Activated naive CD4-positive, alpha-beta T cell treated with anti-CD3 and anti-CD28 coated beads for 36 hours (primary cell): ENCODE data around the gene RGP1. TPM values are rescaled to one million over a fixed set of nuclear protein-coding genes. Genes with fewer than 3 reads are reported as not detected.

Source experiments
- CTCF ChIA-PET: fragments of 350-600 bp; sonication (Branson Sonifier 250); formaldehyde crosslinking; loops from one replicate; lab custom pipeline; 2021; ENCODE audit warnings: antibody characterized with exemption; lab: Charles Lee
- DNase-seq: peaks from one replicate; pipeline ENCODE4 v3.0.0-alpha.2; 2020
- H3K27ac Mint-ChIP-seq: one replicate; pipeline ENCODE4 v1.8.0; 2021; ENCODE audit warnings: mild to moderate bottlenecking, mixed read lengths
- H3K27me3 Mint-ChIP-seq: one replicate; pipeline ENCODE4 v1.8.0; 2021; ENCODE audit warnings: low read depth, mixed read lengths
- H3K36me3 Mint-ChIP-seq: one replicate; pipeline ENCODE4 v1.8.0; 2021; ENCODE audit warnings: low read depth, mixed read lengths
- H3K4me1 Mint-ChIP-seq: one replicate; pipeline ENCODE4 v1.8.0; 2021; ENCODE audit warnings: low read depth, mixed read lengths
- H3K4me3 Mint-ChIP-seq: one replicate; pipeline ENCODE4 v1.8.0; 2021; ENCODE audit warnings: mild to moderate bottlenecking, moderate library complexity, mixed read lengths
- H3K9me3 Mint-ChIP-seq: one replicate; pipeline ENCODE4 v1.8.0; 2021; ENCODE audit warnings: mixed read lengths
- intact Hi-C: fragments of 100-400 bp; cut with micrococcal nuclease; formaldehyde crosslinking; loops from one replicate; pipeline ENCODE4 v1.15.1; 2023
- total RNA-seq, 2 experiments: library from RNA; stranded (reverse); gene quantifications; one replicate each; pipeline ENCODE4 v1.2.3, GENCODE V29; 2021

The RGP1 gene
- total RNA-seq, 2 experiments from 2014 or later: 12.0 to 13.3 TPM

DNA sequence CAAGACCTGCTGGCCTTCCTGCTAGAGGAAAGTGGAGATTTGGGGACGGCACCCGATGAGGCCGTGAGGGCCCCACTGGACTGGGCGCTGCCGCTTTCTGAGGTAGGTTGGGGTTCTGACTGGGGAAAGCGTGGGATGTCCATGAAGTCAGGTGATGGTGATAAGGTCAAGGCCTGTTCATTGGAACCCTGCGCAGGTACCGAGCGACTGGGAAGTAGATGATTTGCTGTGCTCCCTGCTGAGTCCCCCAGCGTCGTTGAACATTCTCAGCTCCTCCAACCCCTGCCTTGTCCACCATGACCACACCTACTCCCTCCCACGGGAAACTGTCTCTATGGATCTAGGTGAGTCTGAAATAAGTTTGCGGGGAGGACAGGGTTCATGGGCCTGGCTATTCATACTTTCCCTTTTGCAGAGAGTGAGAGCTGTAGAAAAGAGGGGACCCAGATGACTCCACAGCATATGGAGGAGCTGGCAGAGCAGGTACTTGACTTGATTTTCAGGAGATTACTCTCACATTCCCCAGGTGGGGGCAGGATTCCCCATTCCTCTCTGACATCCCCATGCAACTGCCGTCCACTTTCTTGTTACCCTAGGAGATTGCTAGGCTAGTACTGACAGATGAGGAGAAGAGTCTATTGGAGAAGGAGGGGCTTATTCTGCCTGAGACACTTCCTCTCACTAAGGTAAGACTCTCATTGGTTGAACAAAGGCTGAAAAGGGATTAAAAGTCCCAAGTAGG is 16.1 kb upstream of the RGP1 start:
- Mint-ChIP-seq H3K4me3 (peak overlapping the region; percentile 84), H3K9me3 (no peaks in the 10 kb centered on the region), H3K36me3 (peaks cover 9% of the 10 kb centered on the region), H3K27me3 (no peaks in the 10 kb centered on the region), H3K27ac (peak overlapping the region; percentile 90), H3K4me1 (peaks cover 16% of the 10 kb centered on the region)
- peak; percentile 49 for DNase-seq
- CTCF ChIA-PET: interaction anchor here (0.6 to 8.9 kb wide), 16 partner anchors 14 to 149 kb away, joined by 3 to 68 read pairs (median 4); partner anchors contain the start of genes ARHGEF39, CCDC107, GBA2 and HINT2
- intact Hi-C loops: loop anchor here (1.0 to 2.0 kb wide), 11 partner anchors 16 to 662 kb away; partner anchors contain the start of genes ATOSB, GBA2, HINT2 and RGP1

DNA sequence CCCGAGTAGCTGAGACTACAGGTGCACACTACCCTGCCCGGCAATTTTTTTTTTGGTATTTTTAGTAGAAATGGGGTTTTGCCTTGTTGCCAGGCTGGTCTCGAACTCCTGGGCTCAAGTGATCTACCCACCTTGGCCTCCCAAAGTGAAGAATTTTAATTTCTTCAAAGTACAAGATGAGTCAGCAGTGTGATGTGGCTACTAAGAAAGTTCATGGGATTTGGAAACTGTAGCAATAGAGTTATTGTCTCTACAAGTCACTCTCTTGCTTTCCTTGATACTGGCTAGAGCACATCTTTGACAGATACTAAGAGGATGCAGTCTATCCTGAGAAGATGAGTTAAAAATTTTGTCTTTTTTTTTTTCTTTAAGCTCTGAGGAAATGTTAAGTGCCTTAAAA is 15.0 kb upstream of the RGP1 start:
- H3K9me3 Mint-ChIP-seq: no peaks in the 10 kb centered on the region
- no peak for DNase-seq
- H3K27me3 Mint-ChIP-seq: no peaks in the 10 kb centered on the region
- CTCF ChIA-PET: interaction anchor here (0.6 to 3.0 kb wide), 9 partner anchors 13 to 103 kb away, joined by 3 to 59 read pairs (median 4); partner anchors contain the start of genes CCDC107, GBA2, MSMP and RGP1
- H3K4me1 Mint-ChIP-seq: peaks cover 16% of the 10 kb centered on the region
- no peak overlapping the region for H3K4me3 Mint-ChIP-seq
- intact Hi-C loops: no loop called here
- H3K27ac Mint-ChIP-seq: no peak overlapping the region
- H3K36me3 Mint-ChIP-seq: peaks cover 9% of the 10 kb centered on the region

DNA sequence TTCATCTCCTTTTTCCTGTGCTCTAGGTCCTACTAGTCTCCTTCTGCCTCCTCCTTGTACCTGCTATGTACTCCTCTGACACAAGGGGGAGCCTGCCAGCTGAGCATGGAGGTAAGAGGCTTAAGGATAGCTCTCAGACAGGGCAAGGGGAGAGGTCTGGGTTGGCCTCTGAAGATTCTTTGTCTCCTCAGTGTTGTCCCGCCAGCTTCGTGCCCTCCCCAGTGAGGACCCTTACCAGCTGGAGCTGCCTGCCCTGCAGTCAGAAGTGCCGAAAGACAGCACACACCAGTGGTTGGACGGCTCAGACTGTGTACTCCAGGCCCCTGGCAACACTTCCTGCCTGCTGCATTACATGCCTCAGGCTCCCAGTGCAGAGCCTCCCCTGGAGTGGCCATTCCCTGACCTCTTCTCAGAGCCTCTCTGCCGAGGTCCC is 12.9 kb upstream of the RGP1 start:
- CTCF ChIA-PET: interaction anchor here (0.7 to 3.0 kb wide), 11 partner anchors 9 to 119 kb away, joined by 3 to 59 read pairs (median 7); partner anchors contain the start of genes GBA2, MSMP and RGP1
- peaks cover 16% of the 10 kb centered on the region for H3K4me1 Mint-ChIP-seq
- no peak overlapping the region for H3K27ac Mint-ChIP-seq
- H3K9me3 Mint-ChIP-seq: no peaks in the 10 kb centered on the region
- H3K4me3 Mint-ChIP-seq: no peak overlapping the region
- H3K36me3 Mint-ChIP-seq: peaks cover 9% of the 10 kb centered on the region
- H3K27me3 Mint-ChIP-seq: no peaks in the 10 kb centered on the region
- intact Hi-C loops: loop anchor here (1.0 kb wide), 3 partner anchors 12 to 146 kb away; no protein-coding TSS in a partner anchor
- peak; percentile 76 for DNase-seq

DNA sequence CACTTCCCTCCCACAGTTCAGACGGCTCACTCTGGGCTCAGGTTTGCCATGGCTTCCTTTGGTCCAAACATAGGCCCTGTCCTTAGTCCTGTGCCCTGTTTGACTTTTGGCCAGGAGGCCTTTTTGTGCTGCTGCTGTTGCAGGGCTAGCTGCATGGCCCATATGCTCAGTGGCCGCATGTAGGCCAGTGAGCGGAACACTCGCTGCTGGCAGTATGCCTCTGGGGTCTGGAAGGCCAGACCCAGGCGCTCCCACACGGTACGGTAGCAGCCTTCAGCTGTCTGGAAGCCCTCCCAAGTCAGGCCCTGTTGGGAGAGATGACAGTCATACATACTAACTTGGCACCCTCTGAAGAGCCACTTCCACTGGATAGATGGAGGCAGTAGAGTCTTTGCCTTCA is 11.9 kb upstream of the RGP1 start:
- DNase-seq: no peak
- CTCF ChIA-PET: interaction anchor here (1.5 to 2.4 kb wide), 2 partner anchors 19 to 120 kb away, joined by 5 to 12 read pairs; no protein-coding TSS in a partner anchor
- Mint-ChIP-seq H3K36me3 (peaks cover 11% of the 10 kb centered on the region), H3K4me1 (peaks cover 20% of the 10 kb centered on the region), H3K27ac (no peak overlapping the region), H3K27me3 (no peaks in the 10 kb centered on the region), H3K9me3 (no peaks in the 10 kb centered on the region), H3K4me3 (no peak overlapping the region)
- intact Hi-C loops: no loop called here

DNA sequence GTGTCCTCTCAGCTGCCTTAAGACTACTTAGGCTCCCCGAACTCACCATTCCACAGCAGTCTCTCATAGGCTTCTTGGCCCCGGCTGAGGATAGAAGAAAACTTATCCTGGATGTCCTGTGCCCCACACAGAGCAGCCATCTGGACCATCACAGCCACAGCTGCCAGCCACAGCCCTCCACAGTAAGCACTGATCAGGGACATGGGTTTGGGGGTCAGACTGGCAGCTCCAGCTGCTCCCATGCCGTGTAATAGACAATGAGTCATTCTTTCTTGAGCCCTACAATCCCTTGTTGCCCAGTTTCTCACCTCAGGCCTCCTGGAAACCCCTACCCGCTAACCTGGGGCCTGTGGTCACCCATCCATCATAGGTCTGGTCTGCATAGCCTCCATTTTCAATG is 10.9 kb upstream of the RGP1 start:
- H3K27me3 Mint-ChIP-seq: no peaks in the 10 kb centered on the region
- peaks cover 11% of the 10 kb centered on the region for H3K36me3 Mint-ChIP-seq
- no peak overlapping the region for H3K27ac Mint-ChIP-seq
- intact Hi-C loops: no loop called here
- CTCF ChIA-PET: interaction anchor here (0.5 to 2.4 kb wide), 3 partner anchors 18 to 90 kb away, joined by 3 to 12 read pairs (median 3); no protein-coding TSS in a partner anchor
- DNase-seq: no peak
- peaks cover 20% of the 10 kb centered on the region for H3K4me1 Mint-ChIP-seq
- no peak overlapping the region for H3K4me3 Mint-ChIP-seq
- no peaks in the 10 kb centered on the region for H3K9me3 Mint-ChIP-seq

DNA sequence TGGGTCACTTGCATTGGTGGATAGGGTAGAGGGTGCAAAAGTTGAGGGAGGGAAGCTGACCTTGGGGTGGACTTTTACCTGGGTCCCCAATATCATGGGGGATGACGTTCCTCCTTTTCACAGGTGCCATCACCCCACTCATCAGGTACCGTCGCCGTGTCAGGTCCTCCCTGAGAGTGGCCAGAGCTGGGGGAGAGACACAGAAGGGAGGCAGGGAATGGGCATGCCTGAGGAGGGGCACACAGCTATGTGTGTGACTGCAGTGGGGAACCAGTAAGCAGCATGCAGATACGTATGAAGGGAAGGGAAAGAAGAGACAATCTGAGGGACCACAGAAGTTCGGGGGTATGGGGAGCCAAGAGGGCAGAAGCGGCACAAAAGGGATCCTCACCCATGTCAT is 10.2 kb upstream of the RGP1 start:
- H3K36me3 Mint-ChIP-seq: peaks cover 13% of the 10 kb centered on the region

DNA sequence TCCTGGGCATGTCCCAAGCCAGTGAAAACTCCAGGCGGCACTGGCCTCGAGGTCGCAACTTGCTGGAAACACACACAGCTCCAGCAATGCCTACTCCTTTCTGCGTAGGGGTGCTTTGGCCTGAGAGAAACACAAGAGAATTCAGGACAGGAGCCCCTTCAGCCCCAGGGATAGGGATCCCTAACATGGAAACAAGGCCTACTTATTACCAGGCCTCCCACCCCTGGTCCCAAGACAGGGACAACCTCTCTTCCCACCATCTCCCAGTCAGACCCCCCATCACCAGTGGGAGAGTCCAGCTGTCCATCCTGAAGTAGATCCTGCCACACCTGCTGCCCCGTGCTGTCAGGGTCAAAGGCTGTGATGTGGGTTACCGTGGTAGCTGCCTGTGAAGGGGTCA is 8.8 kb upstream of the RGP1 start:
- CTCF ChIA-PET: interaction anchor here (0.6 kb wide), 1 partner anchor 90 kb away, joined by 5 read pairs; no protein-coding TSS in a partner anchor
- no peak for DNase-seq
- Mint-ChIP-seq H3K4me1 (peaks cover 8% of the 10 kb centered on the region), H3K4me3 (no peak overlapping the region), H3K36me3 (peaks cover 13% of the 10 kb centered on the region), H3K27ac (no peak overlapping the region), H3K27me3 (no peaks in the 10 kb centered on the region), H3K9me3 (no peaks in the 10 kb centered on the region)
- intact Hi-C loops: no loop called here

More for the DNA sequence above, 10.2 kb upstream of the RGP1 start:
- H3K27me3 Mint-ChIP-seq: no peaks in the 10 kb centered on the region
- no peak overlapping the region for H3K4me3 Mint-ChIP-seq
- H3K9me3 Mint-ChIP-seq: no peaks in the 10 kb centered on the region
- DNase-seq: no peak
- H3K27ac Mint-ChIP-seq: no peak overlapping the region
- H3K4me1 Mint-ChIP-seq: peaks cover 13% of the 10 kb centered on the region
- CTCF ChIA-PET: interaction anchor here (0.6 to 2.4 kb wide), 2 partner anchors 11 to 17 kb away, joined by 3 to 12 read pairs; no protein-coding TSS in a partner anchor
- intact Hi-C loops: no loop called here

DNA sequence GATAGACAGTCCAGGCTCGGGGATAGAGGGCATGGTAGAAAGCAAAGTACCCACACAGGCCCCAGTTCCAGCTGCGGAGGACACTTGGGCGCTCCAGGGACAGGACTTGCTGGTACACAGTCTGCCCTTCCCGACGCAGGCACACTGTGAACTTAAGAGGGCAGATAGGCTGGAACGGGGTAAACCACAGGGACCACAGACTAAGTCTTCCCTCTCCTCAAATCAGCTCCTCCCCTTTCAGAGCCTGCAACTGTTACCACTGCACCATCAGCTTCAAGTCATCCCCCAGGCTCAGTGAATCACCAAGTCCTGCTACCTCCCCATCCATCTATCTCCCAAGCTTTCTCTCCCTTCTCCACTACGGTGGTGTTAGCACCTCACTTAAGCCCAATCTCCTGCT is 7.3 kb upstream of the RGP1 start:
- Mint-ChIP-seq H3K36me3 (peaks cover 7% of the 10 kb centered on the region), H3K4me3 (no peak overlapping the region), H3K27ac (no peak overlapping the region), H3K27me3 (no peaks in the 10 kb centered on the region), H3K9me3 (no peaks in the 10 kb centered on the region), H3K4me1 (peaks cover 19% of the 10 kb centered on the region)
- intact Hi-C loops: no loop called here
- CTCF ChIA-PET: interaction anchor here (0.5 to 2.8 kb wide), 3 partner anchors 13 to 96 kb away, joined by 3 to 9 read pairs (median 4); no protein-coding TSS in a partner anchor
- DNase-seq: no peak

DNA sequence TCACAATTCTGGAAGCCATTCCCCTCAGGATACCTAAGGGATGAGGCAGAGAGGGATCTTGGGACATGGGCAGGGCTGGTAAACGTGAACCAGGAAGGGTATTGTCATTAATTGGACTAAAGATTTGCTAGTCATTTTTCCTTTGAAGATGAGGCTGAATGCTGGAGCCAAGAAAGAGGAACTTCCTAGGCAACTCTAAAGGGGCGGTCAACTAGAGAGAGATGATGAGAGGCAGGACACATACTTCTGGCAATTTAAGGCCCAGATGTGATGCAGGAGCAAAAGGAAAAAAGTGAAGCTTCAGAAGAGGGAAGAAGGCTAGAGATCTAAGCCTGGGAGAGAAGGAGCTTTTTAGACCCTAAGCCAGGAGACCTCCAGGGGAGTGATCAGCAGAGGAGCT is 5.6 kb upstream of the RGP1 start:
- Mint-ChIP-seq H3K27me3 (no peaks in the 10 kb centered on the region), H3K4me1 (peaks cover 35% of the 10 kb centered on the region), H3K27ac (no peak overlapping the region), H3K36me3 (peaks cover 5% of the 10 kb centered on the region), H3K4me3 (no peak overlapping the region), H3K9me3 (no peaks in the 10 kb centered on the region)
- CTCF ChIA-PET: interaction anchor here (0.6 to 7.2 kb wide), 5 partner anchors 8 to 47 kb away, joined by 3 to 59 read pairs (median 4); no protein-coding TSS in a partner anchor
- intact Hi-C loops: no loop called here
- DNase-seq: no peak

DNA sequence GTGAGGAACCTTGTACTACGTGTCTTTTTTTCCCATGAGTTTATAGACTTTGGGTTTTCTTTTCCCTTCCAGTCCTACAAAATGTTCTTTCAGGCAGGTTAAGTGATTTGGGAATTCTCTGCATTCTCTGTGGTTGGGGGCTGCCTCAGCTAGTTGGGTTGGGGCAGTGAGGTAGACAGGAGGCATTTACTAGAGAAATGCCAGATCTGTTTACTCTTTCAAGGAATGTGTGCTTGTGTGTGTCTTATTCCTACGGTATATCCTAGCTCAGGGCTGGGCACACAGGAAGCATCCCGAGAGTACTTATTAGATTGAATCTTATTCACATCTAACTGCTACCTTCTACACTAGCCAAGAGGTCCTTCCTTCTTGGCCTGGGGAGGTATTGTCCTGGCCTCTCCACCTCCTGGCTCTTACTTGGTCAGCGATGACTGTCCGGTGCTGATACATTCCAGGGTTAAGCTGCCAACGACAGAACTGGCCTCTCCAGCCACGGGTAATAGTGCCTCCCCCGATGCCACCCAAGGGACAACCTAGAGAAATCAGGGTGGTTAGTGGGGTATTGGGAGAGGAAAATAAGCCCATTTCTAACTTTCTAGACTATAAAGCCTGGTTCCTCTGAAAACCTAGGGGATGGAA is 5.1 kb upstream of the RGP1 start:
- no peak for DNase-seq
- Mint-ChIP-seq H3K4me3 (no peak overlapping the region), H3K4me1 (peaks cover 35% of the 10 kb centered on the region), H3K27ac (no peak overlapping the region), H3K36me3 (peaks cover 5% of the 10 kb centered on the region), H3K9me3 (no peaks in the 10 kb centered on the region), H3K27me3 (no peaks in the 10 kb centered on the region)
- intact Hi-C loops: no loop called here
- CTCF ChIA-PET: interaction anchor here (1.0 to 7.2 kb wide), 4 partner anchors 9 to 47 kb away, joined by 4 to 59 read pairs (median 6); no protein-coding TSS in a partner anchor

DNA sequence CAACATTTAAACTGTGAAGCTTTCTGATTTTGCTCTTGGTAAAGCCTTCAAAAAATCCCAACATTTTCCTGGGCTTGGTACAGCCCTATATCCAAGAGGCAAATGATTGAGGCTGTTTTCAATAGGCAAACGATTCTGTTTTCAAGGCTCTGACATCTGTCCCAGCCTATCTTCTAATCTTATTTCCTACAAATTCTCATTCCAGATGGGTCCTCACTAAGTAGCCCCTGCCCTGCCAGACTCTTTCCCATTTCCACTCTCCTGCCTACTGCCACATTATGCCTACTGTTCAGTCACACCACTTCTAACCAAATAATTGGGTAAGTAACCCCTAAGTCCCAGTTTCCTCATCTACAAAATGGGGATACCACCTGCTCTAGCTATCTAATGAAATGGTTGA is 3.5 kb upstream of the RGP1 start:
- CTCF ChIA-PET: interaction anchor here (1.2 to 7.2 kb wide), 6 partner anchors 10 to 89 kb away, joined by 3 to 59 read pairs (median 4); no protein-coding TSS in a partner anchor
- H3K4me3 Mint-ChIP-seq: no peak overlapping the region
- DNase-seq: no peak
- H3K9me3 Mint-ChIP-seq: no peaks in the 10 kb centered on the region
- no peaks in the 10 kb centered on the region for H3K27me3 Mint-ChIP-seq
- intact Hi-C loops: loop anchor here (5.0 kb wide), 1 partner anchor 628 kb away; the partner anchor contains the start of gene ATOSB
- H3K36me3 Mint-ChIP-seq: peaks cover 5% of the 10 kb centered on the region
- H3K4me1 Mint-ChIP-seq: peaks cover 39% of the 10 kb centered on the region
- H3K27ac Mint-ChIP-seq: no peak overlapping the region

DNA sequence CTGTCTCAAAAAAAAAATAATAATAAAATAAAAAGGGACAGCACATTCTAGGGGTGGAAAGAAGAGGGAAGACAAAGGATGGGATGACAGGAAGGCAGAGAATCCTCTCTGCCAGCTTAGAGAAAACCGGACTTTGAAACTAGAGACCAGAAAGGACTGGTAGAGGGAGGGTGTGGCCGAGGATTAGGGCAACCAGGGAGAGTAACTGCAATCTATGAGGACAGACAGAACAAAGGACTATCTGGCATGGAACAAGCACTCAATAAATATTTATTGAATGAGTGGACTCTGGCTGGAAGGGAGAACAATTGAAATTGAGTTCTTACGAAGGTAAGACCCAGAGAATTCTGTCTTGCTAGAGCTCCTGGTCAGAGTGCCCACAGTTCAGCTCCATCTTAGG is 2.5 kb upstream of the RGP1 start:
- intact Hi-C loops: loop anchor here (5.0 kb wide), 1 partner anchor 629 kb away; the partner anchor contains the start of gene ATOSB
- peaks cover 3% of the 10 kb centered on the region for H3K36me3 Mint-ChIP-seq
- no peak for DNase-seq
- peaks cover 39% of the 10 kb centered on the region for H3K4me1 Mint-ChIP-seq
- no peaks in the 10 kb centered on the region for H3K9me3 Mint-ChIP-seq
- H3K27ac Mint-ChIP-seq: no peak overlapping the region
- peak overlapping the region; percentile 40 for H3K4me3 Mint-ChIP-seq
- CTCF ChIA-PET: interaction anchor here (0.7 to 7.2 kb wide), 8 partner anchors 10 to 143 kb away, joined by 3 to 59 read pairs (median 4); partner anchors contain the start of genes CREB3 and TLN1
- no peaks in the 10 kb centered on the region for H3K27me3 Mint-ChIP-seq
